Measurements from ENCODE around the gene DGKB. TPM values are rescaled to one million over a fixed set of nuclear protein-coding genes. Genes with fewer than 3 reads are reported as not detected.

Gene DGKB
- total RNA-seq, 4 donors from 2014 or later, result 0.40 to 3.8 (median 0.82) TPM; not detected in 1

GRCh38 chr7:14303536-14303935, 599.0 kb downstream of the DGKB start:
- no peak overlapping the region for H3K4me3 ChIP-seq
- 71 to 78% methylated on average over 2 of the region's 2 CpGs for WGBS, 2 donors (ENCODE audit: low coverage in 1 of 2)
- no peak for TF ChIP-seq EP300 (IDR thresholded peaks at IDR 0.05; ENCODE audit: low read depth)
- TF ChIP-seq CTCF (IDR thresholded peaks at IDR 0.05), result no peak
- no peak for TF ChIP-seq POLR2A (IDR thresholded peaks at IDR 0.05)
- TF ChIP-seq POLR2AphosphoS5 (IDR thresholded peaks at IDR 0.05), result no peak
- no peaks in the 10 kb centered on the region for H3K4me1 ChIP-seq
- H3K27ac ChIP-seq, result no peak overlapping the region
- no peaks in the 10 kb centered on the region for H3K27me3 ChIP-seq
- H3K36me3 ChIP-seq, result no peaks in the 10 kb centered on the region
- no peaks in the 10 kb centered on the region for H3K9me3 ChIP-seq
- intact Hi-C loops (cut with DNase I; ENCODE audit: low total_unique reads), result no loop called here
- no peak for DNase-seq
- in situ Hi-C loops (cut with MboI; ENCODE audit: low pct_ligation_motif_present in 1 of 4, low pct_unique_long_range_greater_than_20kb in 1 of 4, low sequenced_read_pairs in 3 of 4), result no loop called here

- Histone ChIP-seq H3K9me3 (no peaks in the 10 kb centered on the region), H3K27ac (no peak overlapping the region), H3K27me3 (no peaks in the 10 kb centered on the region), H3K4me1 (peaks cover 0 to 7% (median 2%) of the 10 kb centered on the region in 4 donors), H3K4me3 (no peak overlapping the region), H3K36me3 (no peaks in the 10 kb centered on the region)
- no peak for DNase-seq
- intact Hi-C loops (cut with DNase I; ENCODE audit: low total_unique reads), result no loop called here
- WGBS, 2 donors (ENCODE audit: low coverage in 1 of 2), result 71 to 100% methylated on average over 1 of the region's 1 CpG
- in situ Hi-C loops (cut with MboI; ENCODE audit: low pct_ligation_motif_present in 1 of 4, low pct_unique_long_range_greater_than_20kb in 1 of 4, low sequenced_read_pairs in 3 of 4), result no loop called here
- no peak for TF ChIP-seq POLR2AphosphoS5 (IDR thresholded peaks at IDR 0.05)
- no peak for TF ChIP-seq EP300 (IDR thresholded peaks at IDR 0.05; ENCODE audit: low read depth)
- no peak for TF ChIP-seq CTCF (IDR thresholded peaks at IDR 0.05)
- TF ChIP-seq POLR2A (IDR thresholded peaks at IDR 0.05), result no peak
Observed at GRCh38 chr7:14294637-14295036, 607.9 kb downstream of the DGKB start.

- Histone ChIP-seq H3K27me3 (no peaks in the 10 kb centered on the region), H3K9me3 (no peaks in the 10 kb centered on the region), H3K4me3 (no peak overlapping the region), H3K27ac (no peak overlapping the region), H3K4me1 (peaks cover 0 to 7% (median 2%) of the 10 kb centered on the region in 4 donors), H3K36me3 (no peaks in the 10 kb centered on the region)
- TF ChIP-seq POLR2AphosphoS5 (IDR thresholded peaks at IDR 0.05) (no peak), POLR2A (IDR thresholded peaks at IDR 0.05) (no peak), EP300 (IDR thresholded peaks at IDR 0.05; ENCODE audit: low read depth) (no peak), CTCF (IDR thresholded peaks at IDR 0.05) (no peak)
- in situ Hi-C loops (cut with MboI; ENCODE audit: low pct_ligation_motif_present in 1 of 4, low pct_unique_long_range_greater_than_20kb in 1 of 4, low sequenced_read_pairs in 3 of 4) (no loop called here), intact Hi-C loops (cut with DNase I; ENCODE audit: low total_unique reads) (no loop called here)
- 49 to 61% methylated on average over 2 of the region's 2 CpGs for WGBS, 2 donors (ENCODE audit: low coverage in 1 of 2)
- DNase-seq, result no peak
Observed at GRCh38 chr7:14293434-14293833, 609.1 kb downstream of the DGKB start.

GRCh38 chr7:14292737-14293136, 609.8 kb downstream of the DGKB start:
- H3K4me3 ChIP-seq, result no peak overlapping the region
- TF ChIP-seq EP300 (IDR thresholded peaks at IDR 0.05; ENCODE audit: low read depth), result no peak
- no peak for TF ChIP-seq POLR2A (IDR thresholded peaks at IDR 0.05)
- no peak for TF ChIP-seq CTCF (IDR thresholded peaks at IDR 0.05)
- TF ChIP-seq POLR2AphosphoS5 (IDR thresholded peaks at IDR 0.05), result no peak
- H3K9me3 ChIP-seq, result no peaks in the 10 kb centered on the region
- no peak for DNase-seq
- H3K27me3 ChIP-seq, result no peaks in the 10 kb centered on the region
- H3K36me3 ChIP-seq, result no peaks in the 10 kb centered on the region
- in situ Hi-C loops (cut with MboI; ENCODE audit: low pct_ligation_motif_present in 1 of 4, low pct_unique_long_range_greater_than_20kb in 1 of 4, low sequenced_read_pairs in 3 of 4), result no loop called here
- intact Hi-C loops (cut with DNase I; ENCODE audit: low total_unique reads), result no loop called here
- no peak overlapping the region for H3K27ac ChIP-seq
- peaks cover 0 to 7% (median 2%) of the 10 kb centered on the region in 4 donors for H3K4me1 ChIP-seq
